Mucosa of rectum (tissue), 2 donors: ENCODE results near the gene IL10RB.

Experiments
- H3K27ac ChIP-seq, 2 donors: one replicate each; pipeline ENCODE4 v1.7.0; 2013; ENCODE audit warnings: inconsistent platforms in 2 of 2, low read depth in 2 of 2, low read length in 2 of 2
- H3K27me3 ChIP-seq, 2 donors: one replicate each; pipeline ENCODE4 v1.7.0; 2013; ENCODE audit warnings: low read length in 2 of 2; ENCODE audit not compliant: control insufficient read depth in 2 of 2, insufficient read depth in 2 of 2
- H3K36me3 ChIP-seq, 2 donors: one replicate each; pipeline ENCODE4 v1.7.0; 2013; ENCODE audit warnings: low read length in 2 of 2; ENCODE audit not compliant: control insufficient read depth in 2 of 2, insufficient read depth in 2 of 2
- H3K4me1 ChIP-seq, 2 donors: one replicate each; pipeline ENCODE4 v1.7.0; 2013; ENCODE audit warnings: low read length in 2 of 2, mild to moderate bottlenecking in 1 of 2; ENCODE audit not compliant: control insufficient read depth in 2 of 2, insufficient read depth in 2 of 2
- H3K4me3 ChIP-seq, 2 donors: one replicate each; pipeline ENCODE4 v1.7.0; 2013; ENCODE audit warnings: low read length in 2 of 2
- H3K9ac ChIP-seq, 2 donors: one replicate each; pipeline ENCODE4 v1.7.0; 2013; ENCODE audit warnings: low read length in 2 of 2, low read depth in 1 of 2, mild to moderate bottlenecking in 1 of 2
- H3K9me3 ChIP-seq, 2 donors: one replicate each; pipeline ENCODE4 v1.7.0; 2013; ENCODE audit warnings: low read length in 2 of 2; ENCODE audit not compliant: control insufficient read depth in 2 of 2
- donor health status: healthy.
- donor health status: Normal muscosa, but diverticular disease.

Gene IL10RB

GRCh38 chr21:33339135-33339534 lies 73.0 kb downstream of the IL10RB start:
- H3K27ac ChIP-seq = no peak overlapping the region
- no peaks in the 10 kb centered on the region for H3K27me3 ChIP-seq
- no peak overlapping the region for H3K9ac ChIP-seq
- no peaks in the 10 kb centered on the region for H3K4me1 ChIP-seq
- no peaks in the 10 kb centered on the region for H3K9me3 ChIP-seq
- H3K4me3 ChIP-seq = no peak overlapping the region
- H3K36me3 ChIP-seq = peaks cover 29 to 30% of the 10 kb centered on the region in 2 donors

GRCh38 chr21:33339918-33340317 lies 73.8 kb downstream of the IL10RB start:
- H3K36me3 ChIP-seq = peaks cover 30 to 32% of the 10 kb centered on the region in 2 donors
- H3K4me3 ChIP-seq = no peak overlapping the region
- no peaks in the 10 kb centered on the region for H3K9me3 ChIP-seq

GRCh38 chr21:33345751-33346238 lies 79.6 kb downstream of the IL10RB start:
- Histone ChIP-seq H3K9ac (no peak overlapping the region), H3K27ac (no peak overlapping the region), H3K4me1 (no peaks in the 10 kb centered on the region), H3K27me3 (no peaks in the 10 kb centered on the region), H3K4me3 (no peak overlapping the region), H3K36me3 (peaks cover 44 to 54% of the 10 kb centered on the region in 2 donors), H3K9me3 (no peaks in the 10 kb centered on the region)

More at GRCh38 chr21:33339918-33340317, 73.8 kb downstream of the IL10RB start:
- Histone ChIP-seq H3K27me3 (no peaks in the 10 kb centered on the region), H3K4me1 (no peaks in the 10 kb centered on the region), H3K9ac (no peak overlapping the region), H3K27ac (no peak overlapping the region)
